ENCODE data around the gene LRTM2.

DNA sequence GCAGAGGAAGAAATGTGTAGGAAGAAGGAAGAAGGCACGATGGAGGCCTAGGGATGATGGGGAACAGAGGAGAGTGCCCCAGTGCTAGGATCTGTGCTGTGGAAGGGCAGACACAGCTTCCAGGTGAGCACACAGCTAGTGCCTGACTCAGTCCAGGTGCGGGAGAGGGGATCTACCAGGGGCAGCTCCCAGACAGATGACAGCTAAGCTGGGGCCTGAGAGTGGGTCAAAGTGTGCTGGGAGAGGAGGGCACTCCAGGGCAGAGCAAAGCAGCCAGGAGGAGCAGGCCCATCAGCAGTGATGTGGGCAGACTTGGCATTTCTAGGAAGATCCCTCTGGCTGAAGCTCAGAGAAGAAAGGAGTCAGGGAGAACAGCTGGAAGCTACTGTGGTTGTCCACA, 36.7 kb downstream of the LRTM2 start:
- TF ChIP-seq, protein P1, sequence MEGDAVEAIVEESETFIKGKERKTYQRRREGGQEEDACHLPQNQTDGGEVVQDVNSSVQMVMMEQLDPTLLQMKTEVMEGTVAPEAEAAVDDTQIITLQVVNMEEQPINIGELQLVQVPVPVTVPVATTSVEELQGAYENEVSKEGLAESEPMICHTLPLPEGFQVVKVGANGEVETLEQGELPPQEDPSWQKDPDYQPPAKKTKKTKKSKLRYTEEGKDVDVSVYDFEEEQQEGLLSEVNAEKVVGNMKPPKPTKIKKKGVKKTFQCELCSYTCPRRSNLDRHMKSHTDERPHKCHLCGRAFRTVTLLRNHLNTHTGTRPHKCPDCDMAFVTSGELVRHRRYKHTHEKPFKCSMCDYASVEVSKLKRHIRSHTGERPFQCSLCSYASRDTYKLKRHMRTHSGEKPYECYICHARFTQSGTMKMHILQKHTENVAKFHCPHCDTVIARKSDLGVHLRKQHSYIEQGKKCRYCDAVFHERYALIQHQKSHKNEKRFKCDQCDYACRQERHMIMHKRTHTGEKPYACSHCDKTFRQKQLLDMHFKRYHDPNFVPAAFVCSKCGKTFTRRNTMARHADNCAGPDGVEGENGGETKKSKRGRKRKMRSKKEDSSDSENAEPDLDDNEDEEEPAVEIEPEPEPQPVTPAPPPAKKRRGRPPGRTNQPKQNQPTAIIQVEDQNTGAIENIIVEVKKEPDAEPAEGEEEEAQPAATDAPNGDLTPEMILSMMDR (conservative IDR thresholded peaks at IDR 0.05), result no peak
- no peak for TF ChIP-seq EZH2 (IDR thresholded peaks at IDR 0.05; ENCODE audit: low read depth)

All from PC-9 (cell line).